Mesodermal cell (in vitro differentiated cells): ENCODE results near the gene CCL27.

Experiments
- H3K27ac ChIP-seq: 2 replicates; pipeline ENCODE4 v1.7.0; 2013; ENCODE audit warnings: mild to moderate bottlenecking, low read depth, low read length, moderate library complexity; ENCODE audit not compliant: severe bottlenecking
- H3K36me3 ChIP-seq: 2 replicates; pipeline ENCODE4 v1.7.1; 2013; ENCODE audit warnings: mild to moderate bottlenecking, low read length, moderate library complexity; ENCODE audit not compliant: control insufficient read depth, insufficient read depth
- H3K4me1 ChIP-seq: one replicate; pipeline ENCODE4 v1.7.1; 2013; ENCODE audit warnings: mild to moderate bottlenecking, low read length; ENCODE audit not compliant: insufficient read depth, control insufficient read depth, poor library complexity, severe bottlenecking
- H3K4me3 ChIP-seq: 2 replicates; pipeline ENCODE4 v1.7.0; 2013; ENCODE audit warnings: low read length, control low read depth, mild to moderate bottlenecking; ENCODE audit not compliant: insufficient read depth, poor library complexity, severe bottlenecking; ENCODE audit errors: extremely low read depth
- H3K9me3 ChIP-seq: 2 replicates; pipeline ENCODE4 v1.7.1; 2013; ENCODE audit warnings: mild to moderate bottlenecking, low read length, moderate library complexity; ENCODE audit not compliant: control insufficient read depth
- WGBS, 2 experiments: methylation state at CpG; one replicate each; pipeline ENCODE4 v1.1.5; 2013; ENCODE audit warnings: missing lambda C conversion rate in 2 of 2; ENCODE audit not compliant: insufficient coverage in 2 of 2; 5-methylcytosine and 5-hydroxymethylcytosine counted together

The CCL27 gene

GRCh38 chr9:34623374-34624235 is 38.9 kb downstream of the CCL27 start:
- Histone ChIP-seq H3K4me3 (no peak overlapping the region), H3K9me3 (no peaks in the 10 kb centered on the region), H3K36me3 (no peaks in the 10 kb centered on the region), H3K4me1 (peaks cover 9% of the 10 kb centered on the region), H3K27ac (no peak overlapping the region)
- WGBS, 2 experiments = 77 to 89% methylated on average over 39 to 62 of the region's 63 CpGs

- no peak within 1 kb of the TSS for H3K27ac ChIP-seq
- WGBS, 2 experiments = 4 to 7% methylated on average over 38 to 41 of the region's 43 CpGs
Observed at GRCh38 chr9:34620061-34620994, 42.1 kb downstream of the CCL27 start, which contains the start of gene DCTN3. DCTN3 (minus strand) TSS chr9:34620495; CDS start chr9:34620464, 31 bp downstream.

GRCh38 chr9:34615132-34615531 is 47.3 kb downstream of the CCL27 start:
- no peaks in the 10 kb centered on the region for H3K9me3 ChIP-seq
- H3K36me3 ChIP-seq = peaks cover 38% of the 10 kb centered on the region
- H3K4me1 ChIP-seq = peaks cover 5% of the 10 kb centered on the region
- H3K4me3 ChIP-seq = no peak overlapping the region
- no peak overlapping the region for H3K27ac ChIP-seq
- WGBS, 2 experiments = 85% methylated on average over 2 of the region's 2 CpGs; no CpG with 5 or more reads in 1 of the 2 experiments

More at GRCh38 chr9:34620061-34620994, 42.1 kb downstream of the CCL27 start, which contains the start of gene DCTN3:
- Histone ChIP-seq H3K4me1 (peaks cover 9% of the 10 kb centered on the region), H3K4me3 (peak within 1 kb of the TSS; percentile 94), H3K36me3 (peaks cover 25% of the 10 kb centered on the region), H3K9me3 (no peaks in the 10 kb centered on the region)

- Histone ChIP-seq H3K4me3 (peak overlapping the region; percentile 71), H3K27ac (peak overlapping the region; percentile 79), H3K4me1 (peaks cover 5% of the 10 kb centered on the region), H3K9me3 (no peaks in the 10 kb centered on the region), H3K36me3 (peaks cover 34% of the 10 kb centered on the region)
- WGBS, 2 experiments = 2 to 3% methylated on average over 14 of the region's 15 CpGs
Observed at GRCh38 chr9:34612788-34613390, 49.6 kb downstream of the CCL27 start.
